H1 (cell line): ENCODE measurements around the gene COL19A1. TPM values are rescaled to one million over a fixed set of nuclear protein-coding genes. Genes with fewer than 3 reads are reported as not detected.

ENCODE experiments used
- SP2 ChIP-seq: IDR thresholded peaks from 2 replicates; pipeline ENCODE4 v1.6.1; 2012; ENCODE audit warnings: mild to moderate bottlenecking, low read length, inconsistent platforms
- polyA plus RNA-seq, 7 experiments: library from polyadenylated mRNA; depleted of rRNA in 3 of 7; stranded (reverse) in 5 of 7; unstranded in 2 of 7; fragments of >200 nt in 5 of 7; fragments of 200-250 nt in 2 of 7; gene quantifications; 1 replicate in 5 of 7; 2 replicates in 1 of 7; 4 replicates in 1 of 7; pipeline versions ENCODE4 v1.2.1 to v1.2.3, GENCODE V29; 2011 to 2013; ENCODE audit warnings: missing spikeins in 2 of 7, mixed read lengths in 2 of 7
- total RNA-seq: library from RNA; stranded (reverse); fragmentation: NEBNext Ultra II Directional; extraction: Animal tissue kit (Norgen Biotek cat#: 25700); gene quantifications from 2 replicates; pipeline ENCODE4 v1.2.1, GENCODE V29; 2021

Gene COL19A1
- total and polyA plus RNA-seq, 2 of the 8 experiments (the other 6 are each of a cell fraction or from before 2014, with no cell fraction given) = not detected

DNA sequence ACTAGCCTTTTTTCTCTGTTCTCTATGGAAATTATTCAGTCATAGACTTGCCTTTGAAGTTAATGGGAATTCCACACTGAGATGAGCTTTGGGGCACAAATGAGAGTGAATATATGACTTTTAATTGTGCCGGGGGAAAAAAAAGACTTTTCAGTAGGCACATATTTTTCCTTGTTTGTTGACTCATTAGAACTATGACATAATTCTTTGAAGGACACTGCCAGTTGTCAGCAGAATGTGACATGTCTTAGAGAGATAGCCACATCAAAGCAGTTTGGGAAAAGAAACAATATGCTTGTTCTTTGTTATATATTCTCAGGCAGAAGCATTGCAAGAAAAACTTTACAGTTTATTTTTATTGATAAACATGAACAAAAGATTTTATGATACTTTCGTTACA is 298.2 kb downstream of the COL19A1 start (continued):
- TF ChIP-seq SP2 = no peak
